Activated naive CD4-positive, alpha-beta T cell (primary cell): ENCODE measurements around the gene GAB1.

Experiments used
- DNase-seq, 4 experiments: peaks; one replicate each; lab custom pipeline; 2025; lab: John Stamatoyannopoulos, UW

GAB1 gene

GRCh38 chr4:143489106-143489505 is 152.4 kb downstream of the GAB1 start:
- DNase-seq: no peak

DNA sequence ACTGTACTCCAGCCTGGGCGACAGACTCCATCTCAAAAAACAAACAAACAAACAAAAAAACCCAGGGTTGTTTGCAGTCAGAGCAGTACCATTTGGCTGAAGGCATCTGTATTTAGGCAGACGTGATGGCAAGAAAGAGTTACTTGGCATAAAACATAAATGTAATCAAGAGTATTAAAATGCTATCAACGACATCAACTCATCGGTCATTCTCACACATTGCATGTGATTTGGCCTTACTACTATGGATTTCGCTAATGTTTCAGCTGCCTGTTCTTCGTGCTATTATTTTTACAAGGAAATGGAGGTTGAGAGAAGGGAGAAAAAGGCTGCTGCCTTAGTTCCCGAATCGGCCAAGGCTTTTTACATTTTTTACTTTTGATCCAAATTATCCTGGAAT is 161.3 kb downstream of the GAB1 start:
- no peak for DNase-seq

DNA sequence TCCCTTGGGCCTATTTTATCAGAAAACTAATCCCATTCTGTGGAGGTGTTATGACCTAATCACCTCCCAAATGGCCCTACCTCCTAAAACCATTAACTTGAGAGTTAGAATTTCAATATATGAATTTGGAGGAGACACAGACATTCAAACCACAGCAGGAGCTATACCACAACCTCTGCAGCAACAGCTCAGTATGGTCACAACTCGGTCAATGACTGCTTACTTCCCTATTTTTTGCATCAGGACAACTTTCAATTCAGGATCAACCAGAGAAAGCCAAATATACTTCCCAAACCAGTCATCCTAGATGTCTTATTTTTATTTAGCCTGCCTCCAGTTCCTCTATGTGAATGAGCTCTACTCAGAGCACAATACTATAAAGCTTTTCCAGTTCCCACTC is 165.6 kb downstream of the GAB1 start:
- DNase-seq: no peak

DNA sequence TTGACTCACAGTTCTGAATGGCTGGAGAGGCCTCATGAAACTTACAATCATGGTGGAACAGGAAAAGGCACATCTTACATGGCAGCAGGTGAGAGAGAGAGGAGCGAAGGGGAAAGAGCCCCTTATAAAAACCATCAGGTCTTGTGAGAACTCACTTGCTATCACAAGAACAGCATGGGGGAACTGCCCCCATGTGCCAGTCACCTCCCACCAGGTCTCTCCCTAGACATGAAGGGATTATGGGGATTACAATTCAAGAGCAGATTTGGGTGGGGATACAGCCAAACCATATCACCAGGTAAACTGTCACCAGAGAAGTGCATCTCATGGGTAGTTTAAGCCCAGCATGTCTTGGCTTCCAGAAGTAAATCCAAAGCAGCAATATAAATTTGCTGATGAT is 169.4 kb downstream of the GAB1 start:
- DNase-seq: no peak

DNA sequence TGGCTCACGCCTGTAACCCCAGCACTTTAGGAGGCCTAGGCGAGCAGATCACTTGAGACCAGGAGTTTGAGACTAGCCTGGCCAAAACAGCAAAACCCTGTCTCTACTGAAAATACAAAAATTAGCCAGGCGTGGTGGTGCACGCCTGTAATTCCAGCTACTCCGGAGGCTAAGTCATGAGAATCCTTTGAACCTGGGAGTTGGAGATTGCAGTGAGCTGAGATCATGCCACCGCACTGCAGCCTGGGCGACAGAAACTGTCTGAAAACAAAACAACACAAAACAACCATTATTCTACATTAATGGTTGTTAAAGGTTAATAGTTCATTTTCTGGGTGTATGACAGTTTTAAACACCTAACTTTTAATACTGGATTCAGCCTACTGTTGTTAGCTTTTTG is 175.2 kb downstream of the GAB1 start:
- no peak for DNase-seq

DNA sequence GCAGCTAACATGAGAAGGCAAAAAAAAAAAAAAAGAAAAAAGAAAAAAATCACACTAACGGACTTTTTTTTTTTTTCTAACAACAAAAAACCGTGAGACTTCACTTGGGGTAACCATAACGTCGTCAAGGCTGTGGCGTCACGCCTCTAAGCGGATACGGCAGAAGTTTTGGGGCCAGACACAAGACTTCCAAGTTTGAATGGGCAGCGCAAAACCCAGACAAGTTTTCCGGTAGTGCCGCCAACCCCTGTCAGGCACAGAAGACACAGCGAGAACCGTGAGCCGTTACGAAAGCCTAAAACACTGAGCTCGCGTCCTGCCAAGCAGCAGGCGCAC is 176.3 kb downstream of the GAB1 start:
- peak in 3 of 4 experiments; percentile 68 to 83 (median 81) for DNase-seq

- peak; percentile 89 to 92 (median 90) for DNase-seq
Measured at GRCh38 chr4:143513314-143514168, 176.9 kb downstream of the GAB1 start, which contains the start of gene SMARCA5. SMARCA5 (plus strand) TSS chr4:143513702; CDS start chr4:143513925, 223 bp downstream.

- DNase-seq: no peak
Measured at GRCh38 chr4:143514169-143514495, 177.5 kb downstream of the GAB1 start.

GRCh38 chr4:143514497-143514896 is 177.8 kb downstream of the GAB1 start:
- peak in 2 of 4 experiments; percentile 1 to 2 for DNase-seq

- no peak for DNase-seq
Measured at GRCh38 chr4:143514901-143515300, 178.2 kb downstream of the GAB1 start.

GRCh38 chr4:143515905-143516304 is 179.2 kb downstream of the GAB1 start:
- no peak for DNase-seq

GRCh38 chr4:143517764-143518163 is 181.1 kb downstream of the GAB1 start:
- no peak for DNase-seq
